MM.1S (cell line): ENCODE results near the gene EDA2R.

Experiments used
- EZH2 ChIP-seq: fragments of 300-600 bp; sonication (generic); optimal IDR thresholded peaks from 2 replicates; pipeline ENCODE3; 2017; ENCODE audit warnings: low read depth, mild to moderate bottlenecking, antibody characterized with exemption, low read length, mixed read lengths
- TF ChIP-seq, protein P1 (sequence below): fragments of 300-600 bp; sonication (generic); IDR thresholded peaks from 2 replicates; pipeline ENCODE4 v1.5.1; 2016; ENCODE audit warnings: antibody characterized with exemption, low read length, mixed read lengths

DNA sequence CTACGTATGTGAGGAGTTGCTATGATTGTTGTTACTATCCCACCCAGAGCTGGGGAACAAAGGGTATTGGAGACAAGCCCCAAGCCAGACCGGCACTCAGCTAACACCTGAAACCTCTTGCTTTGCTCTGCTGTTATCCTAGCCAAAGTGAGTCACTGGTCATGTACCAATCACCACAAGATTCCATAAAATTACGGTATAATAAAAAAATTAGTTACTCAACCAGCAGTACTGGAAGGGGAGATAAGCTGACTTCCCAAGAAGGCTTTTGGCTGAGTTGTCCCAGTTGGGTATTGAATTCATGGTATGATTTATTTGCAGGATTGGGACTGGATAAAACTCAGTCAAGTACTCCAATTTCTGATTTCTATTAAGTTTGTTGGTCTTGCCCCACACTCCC is 5.3 kb downstream of the EDA2R start:
- TF ChIP-seq, protein P1, sequence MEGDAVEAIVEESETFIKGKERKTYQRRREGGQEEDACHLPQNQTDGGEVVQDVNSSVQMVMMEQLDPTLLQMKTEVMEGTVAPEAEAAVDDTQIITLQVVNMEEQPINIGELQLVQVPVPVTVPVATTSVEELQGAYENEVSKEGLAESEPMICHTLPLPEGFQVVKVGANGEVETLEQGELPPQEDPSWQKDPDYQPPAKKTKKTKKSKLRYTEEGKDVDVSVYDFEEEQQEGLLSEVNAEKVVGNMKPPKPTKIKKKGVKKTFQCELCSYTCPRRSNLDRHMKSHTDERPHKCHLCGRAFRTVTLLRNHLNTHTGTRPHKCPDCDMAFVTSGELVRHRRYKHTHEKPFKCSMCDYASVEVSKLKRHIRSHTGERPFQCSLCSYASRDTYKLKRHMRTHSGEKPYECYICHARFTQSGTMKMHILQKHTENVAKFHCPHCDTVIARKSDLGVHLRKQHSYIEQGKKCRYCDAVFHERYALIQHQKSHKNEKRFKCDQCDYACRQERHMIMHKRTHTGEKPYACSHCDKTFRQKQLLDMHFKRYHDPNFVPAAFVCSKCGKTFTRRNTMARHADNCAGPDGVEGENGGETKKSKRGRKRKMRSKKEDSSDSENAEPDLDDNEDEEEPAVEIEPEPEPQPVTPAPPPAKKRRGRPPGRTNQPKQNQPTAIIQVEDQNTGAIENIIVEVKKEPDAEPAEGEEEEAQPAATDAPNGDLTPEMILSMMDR = no peak
- TF ChIP-seq EZH2 = no peak
